ENCODE measurements around the gene MRPL23.

- no peak for TF ChIP-seq CTCF (conservative IDR thresholded peaks at IDR 0.05; ENCODE audit: low read depth, low read length)
- no peak for TF ChIP-seq EZH2 (IDR thresholded peaks at IDR 0.05; ENCODE audit: borderline replicate concordance, low read depth, low read length, poor library complexity, severe bottlenecking)
Observed at GRCh38 chr11:1928891-1929541, 18.1 kb upstream of the MRPL23 start.
